ENCODE measurements around the gene FRMD4B.
"Not testable (repeated sequence)": the region's sequence is repeated elsewhere in the genome, so short reads cannot be mapped to it uniquely, and the experiment has no call there.

Gene FRMD4B

DNA sequence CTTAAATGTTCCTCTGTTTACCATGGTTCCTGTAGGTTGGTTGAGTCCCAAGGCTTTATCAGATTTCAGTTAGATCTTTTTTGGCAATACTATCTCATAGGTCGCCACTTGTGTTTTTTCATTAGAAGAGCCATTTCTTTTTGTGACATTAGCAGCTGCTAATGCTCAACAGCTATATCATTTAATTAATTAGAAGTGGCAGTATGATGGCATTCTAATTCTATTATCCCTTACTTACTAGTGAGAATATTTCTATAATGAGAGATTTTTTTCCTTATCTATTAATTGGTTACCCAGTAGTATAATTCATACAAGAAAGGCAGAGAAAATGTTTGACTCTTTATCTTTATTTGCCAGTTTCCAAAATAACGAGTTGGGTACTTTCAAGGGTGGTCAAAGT, 25.2 kb downstream of the FRMD4B start:
- DNase-seq (ENCODE audit: low read depth), result no peak

DNA sequence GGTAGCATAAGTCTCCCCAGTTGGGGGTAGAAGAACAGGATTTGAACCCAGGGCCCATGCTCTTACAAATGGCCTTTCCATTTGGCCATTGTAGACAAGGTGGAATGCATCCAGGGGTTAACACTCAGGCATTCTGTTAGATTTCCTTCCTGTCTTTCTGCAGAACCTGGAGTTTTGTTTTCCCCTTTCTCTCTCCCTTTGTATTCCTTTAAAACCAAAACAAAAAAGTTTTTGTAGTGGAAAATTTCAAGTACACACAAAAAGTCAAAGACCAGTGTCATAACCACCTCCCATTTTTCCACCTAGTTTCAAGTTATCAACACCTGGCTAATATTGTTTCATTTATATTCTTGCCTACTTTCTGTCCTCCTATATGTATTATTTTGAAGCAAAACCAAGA, 26.0 kb downstream of the FRMD4B start:
- no peak for DNase-seq (ENCODE audit: low read depth)

DNA sequence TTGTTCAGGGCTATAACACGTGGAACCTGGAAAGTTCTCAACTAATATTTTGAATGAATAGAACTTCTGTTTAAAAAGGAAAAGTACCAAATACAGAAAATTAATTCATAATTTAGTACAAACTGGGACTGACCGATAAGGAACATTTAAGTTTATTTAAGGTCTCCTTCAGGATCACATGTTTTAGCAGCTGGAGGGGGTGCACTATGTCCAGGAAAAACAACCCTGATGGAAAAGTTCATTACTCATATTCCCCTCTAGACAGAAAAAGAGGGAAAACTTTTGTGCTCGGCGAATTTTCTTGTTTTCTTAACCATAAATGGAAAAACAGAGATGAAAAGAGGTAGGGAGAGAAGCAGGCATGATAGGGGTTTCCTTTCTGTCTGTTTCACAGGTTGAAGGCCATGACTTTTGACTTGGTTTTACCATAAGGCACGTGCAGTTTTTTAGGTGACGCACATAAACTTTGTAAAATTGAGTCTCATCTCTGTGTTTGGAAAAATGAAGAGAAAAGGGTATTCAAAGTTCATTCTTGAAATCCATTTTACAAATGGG, 26.5 kb downstream of the FRMD4B start:
- DNase-seq (ENCODE audit: low read depth), result no peak

DNA sequence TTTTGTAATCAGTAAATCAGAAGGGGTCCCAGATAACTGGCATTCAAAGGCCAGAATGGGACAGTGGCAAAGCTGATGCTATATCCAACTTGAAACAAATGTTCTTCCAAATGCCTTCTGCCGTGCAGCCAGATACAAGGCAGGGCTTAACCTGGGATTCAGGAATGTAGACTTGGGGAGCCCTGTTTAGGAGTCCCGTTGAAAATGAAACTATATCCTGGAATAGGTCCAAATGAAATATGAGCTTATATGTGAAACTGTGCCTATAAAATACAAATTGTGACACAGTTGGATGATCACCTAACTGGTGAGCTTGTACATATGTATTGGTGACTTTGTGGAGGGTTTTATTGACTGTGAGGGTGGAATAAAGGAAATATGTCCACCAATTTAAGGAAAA, 28.7 kb downstream of the FRMD4B start:
- DNase-seq (ENCODE audit: low read depth), result no peak

DNA sequence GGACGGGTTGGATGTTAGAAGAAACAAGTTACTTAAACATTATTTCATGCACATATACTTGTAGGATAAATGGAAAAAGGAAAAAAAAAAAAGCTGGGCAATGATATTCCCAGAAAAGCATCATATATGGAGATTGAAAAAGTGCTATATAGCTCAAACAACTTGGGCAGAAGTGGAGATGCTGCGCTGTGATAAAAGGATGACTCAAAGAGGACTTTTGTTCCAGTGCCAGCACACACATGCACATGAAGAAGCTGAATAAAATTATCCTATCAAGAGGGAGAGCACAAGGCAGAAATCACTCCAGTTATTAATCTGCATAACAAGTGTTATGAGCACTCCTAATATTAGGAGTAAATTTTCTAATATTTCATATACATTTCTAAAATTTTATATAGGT, 30.9 kb downstream of the FRMD4B start:
- no peak for DNase-seq (ENCODE audit: low read depth)

DNA sequence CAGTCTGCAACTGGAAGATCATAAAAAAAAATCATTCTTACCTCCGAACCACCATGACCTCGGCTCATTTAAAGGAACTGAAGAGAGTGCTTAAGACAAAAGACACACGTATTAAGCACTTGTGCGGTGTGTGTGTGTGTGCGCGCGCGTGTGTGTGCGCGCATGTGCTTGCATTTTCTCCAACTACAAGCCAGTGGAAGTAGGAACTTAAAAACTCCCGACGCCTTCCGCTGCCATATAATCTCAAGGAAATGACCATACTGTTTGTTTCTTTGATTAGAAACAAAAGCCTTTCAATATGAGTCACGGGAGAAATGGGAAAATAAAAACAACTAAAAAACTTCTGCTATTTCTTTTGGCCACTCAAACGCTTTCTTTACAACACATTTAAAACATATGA, 32.4 kb downstream of the FRMD4B start:
- DNase-seq (ENCODE audit: low read depth), result no peak

DNA sequence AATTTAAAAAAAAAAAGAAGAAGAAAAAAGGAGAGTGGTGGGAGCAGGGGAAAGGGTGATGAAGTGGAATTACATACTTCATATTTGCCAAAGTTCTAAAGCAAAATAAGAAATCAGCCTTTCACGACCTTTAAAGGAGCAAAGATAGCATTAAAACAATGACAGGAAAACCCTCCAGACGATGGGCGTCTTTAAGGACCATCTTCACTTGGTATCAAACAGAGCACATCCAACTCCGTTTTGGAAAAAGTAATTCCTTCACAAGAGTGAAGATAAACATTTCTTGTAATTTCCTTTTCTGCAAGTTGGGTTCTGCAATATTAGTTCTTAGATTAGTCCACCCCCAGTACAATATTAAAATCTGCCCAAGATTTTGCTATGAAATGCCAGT, 32.8 kb downstream of the FRMD4B start:
- DNase-seq (ENCODE audit: low read depth), result no peak

DNA sequence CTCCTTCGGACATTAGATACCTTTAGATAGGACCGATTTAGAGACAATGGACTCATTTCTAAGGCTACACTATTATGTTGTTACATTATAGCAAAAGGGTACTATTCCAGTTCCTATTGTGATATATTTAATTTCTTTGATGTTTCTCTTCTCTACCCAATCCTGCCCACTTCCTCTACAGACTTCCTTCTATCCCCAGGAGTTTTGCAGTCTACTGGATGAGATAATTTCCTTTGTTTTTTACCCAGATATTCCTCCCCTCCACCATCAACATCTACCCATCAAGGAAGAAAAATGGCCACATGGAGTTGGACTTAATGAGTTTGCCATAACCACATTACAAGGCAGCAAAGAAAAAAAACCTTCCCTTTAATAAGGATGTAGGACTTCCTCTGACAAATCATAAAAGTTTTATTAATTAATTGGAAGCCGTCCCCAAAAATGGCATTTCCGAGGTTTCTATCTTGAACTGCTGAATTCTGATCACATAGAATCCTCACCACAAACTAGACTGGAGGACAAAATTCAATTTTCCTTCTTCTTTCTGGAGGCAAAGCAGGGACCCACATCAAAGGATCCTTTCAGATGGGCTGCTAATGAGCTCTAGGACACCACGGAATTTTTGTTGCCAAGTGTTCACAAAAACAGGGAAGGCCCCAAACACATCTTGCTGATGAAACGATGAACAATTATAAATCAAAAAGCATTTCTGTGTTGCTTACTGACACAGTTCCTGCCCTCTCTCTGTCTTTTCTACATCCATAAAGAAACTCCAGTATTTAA, 33.4 kb downstream of the FRMD4B start:
- DNase-seq (ENCODE audit: low read depth), result no peak

DNA sequence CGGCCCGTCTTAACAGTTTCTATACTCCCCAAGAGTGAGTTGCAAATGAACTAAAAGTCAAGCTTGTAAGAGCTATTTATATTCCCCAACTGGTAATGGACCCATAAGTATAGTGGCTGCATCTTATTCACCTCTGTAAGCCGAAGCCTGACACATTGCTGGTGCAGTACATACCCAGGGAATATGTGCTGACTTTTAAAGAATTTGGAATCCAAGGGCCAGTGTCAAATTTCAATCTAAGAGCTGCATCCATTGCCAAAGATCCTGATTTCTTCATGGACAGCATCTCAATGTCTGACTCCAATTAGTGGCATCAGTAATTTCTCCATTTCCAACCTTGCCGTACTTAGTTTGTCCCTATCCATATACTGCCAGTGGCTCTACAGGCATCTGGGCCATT, 42.0 kb downstream of the FRMD4B start:
- no peak for DNase-seq (ENCODE audit: low read depth)

DNA sequence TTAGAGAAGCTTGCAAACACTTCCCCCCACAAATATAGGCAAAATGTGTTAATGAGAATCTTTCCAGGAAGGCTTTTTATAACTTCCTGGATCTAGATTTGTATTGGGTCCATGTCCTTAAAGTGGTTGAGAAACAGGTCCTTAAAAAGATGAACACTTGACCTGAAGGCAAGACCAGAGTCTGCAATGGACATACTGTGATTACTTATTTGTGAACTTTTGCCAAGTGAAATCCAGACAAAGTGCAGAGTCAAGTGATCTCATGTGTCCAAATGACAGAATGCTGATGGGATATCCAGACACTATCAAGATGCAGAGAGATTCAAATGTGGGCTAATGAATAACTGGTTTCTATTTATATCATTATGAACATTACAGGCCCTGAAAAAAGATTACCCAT, 43.8 kb downstream of the FRMD4B start:
- DNase-seq (ENCODE audit: low read depth), result no peak

DNA sequence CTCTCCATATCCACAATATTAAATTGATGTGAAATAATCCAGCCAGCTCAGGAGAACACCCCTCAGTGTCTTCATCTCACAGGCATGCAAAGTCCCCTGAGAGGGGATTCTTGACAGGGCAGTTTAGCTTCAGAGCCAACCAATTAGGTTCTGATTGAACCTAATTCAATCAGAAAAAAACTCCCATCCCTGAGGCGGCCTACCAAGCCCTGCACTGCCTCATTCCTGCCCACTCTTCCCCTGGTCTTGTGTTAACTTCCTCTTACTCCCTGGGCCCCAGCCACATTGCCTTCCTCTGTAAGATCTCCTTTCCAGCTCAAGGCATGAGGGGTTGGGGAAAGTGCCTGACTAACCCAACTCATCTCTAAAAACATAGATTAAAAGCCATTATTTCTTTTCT, 46.1 kb downstream of the FRMD4B start:
- DNase-seq (ENCODE audit: low read depth), result no peak

DNA sequence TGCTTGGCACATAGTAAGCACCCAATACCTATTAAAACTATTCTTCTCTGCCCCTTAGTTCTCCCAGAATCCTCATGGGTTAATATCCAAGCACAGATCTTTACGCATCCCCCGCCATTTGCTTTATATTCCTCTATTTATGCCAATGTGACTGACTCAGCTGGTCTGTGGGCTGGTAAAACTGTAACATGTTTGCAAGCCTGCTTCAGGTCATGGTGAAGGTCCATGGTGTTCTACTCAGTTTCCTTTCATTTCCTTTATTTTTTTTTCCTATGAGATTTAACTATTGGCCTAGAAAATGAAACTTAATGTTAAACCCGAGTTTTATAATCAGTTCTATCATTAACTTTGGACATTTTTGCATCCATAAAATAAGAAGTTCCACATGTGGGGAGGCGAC, 47.0 kb downstream of the FRMD4B start:
- no peak for DNase-seq (ENCODE audit: low read depth)

DNA sequence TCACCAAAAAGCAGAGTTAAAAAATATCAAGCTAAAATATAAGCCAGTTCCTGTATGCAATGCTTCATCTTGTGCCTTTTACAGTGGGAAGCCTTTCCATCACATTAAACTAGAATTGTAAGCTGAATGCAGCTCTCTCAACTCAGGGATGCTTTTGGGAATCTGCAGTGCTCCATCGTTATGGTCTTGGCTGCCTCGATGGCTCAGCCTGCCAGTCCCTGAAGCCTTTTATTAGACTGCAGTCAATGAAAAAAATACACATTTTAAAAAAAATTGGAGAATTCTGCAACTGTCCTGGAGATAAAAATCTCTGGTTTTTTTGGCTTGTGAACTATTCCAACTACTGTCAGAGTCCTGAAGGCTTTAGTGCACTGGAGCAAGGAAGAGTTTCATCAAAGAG, 53.0 kb downstream of the FRMD4B start:
- DNase-seq (ENCODE audit: low read depth), result no peak

DNA sequence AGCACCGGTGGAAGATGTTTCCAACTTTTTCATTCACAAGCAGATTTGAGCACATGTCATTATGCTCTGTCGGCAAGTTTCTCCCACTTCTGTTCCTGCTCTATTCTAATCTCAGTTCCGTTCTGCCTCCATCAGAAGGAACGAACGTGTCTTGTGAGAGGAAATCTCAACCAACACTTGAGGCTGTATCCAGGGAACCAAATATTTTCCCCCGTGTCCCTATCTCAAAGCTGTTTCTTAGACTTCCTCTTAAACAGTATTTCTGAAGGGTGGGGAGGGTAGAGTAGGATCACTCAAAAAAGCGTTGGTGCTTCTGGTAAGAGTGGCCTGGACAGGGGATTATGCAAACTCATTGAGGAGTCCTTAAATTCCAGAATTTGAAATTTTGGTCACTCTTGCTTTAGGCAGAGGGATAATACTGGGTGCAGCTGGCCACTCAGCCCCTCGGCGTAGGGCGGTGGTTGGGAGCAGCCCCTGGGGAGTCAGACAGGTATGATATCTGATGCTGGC, 54.9 kb downstream of the FRMD4B start:
- no peak for DNase-seq (ENCODE audit: low read depth)

DNA sequence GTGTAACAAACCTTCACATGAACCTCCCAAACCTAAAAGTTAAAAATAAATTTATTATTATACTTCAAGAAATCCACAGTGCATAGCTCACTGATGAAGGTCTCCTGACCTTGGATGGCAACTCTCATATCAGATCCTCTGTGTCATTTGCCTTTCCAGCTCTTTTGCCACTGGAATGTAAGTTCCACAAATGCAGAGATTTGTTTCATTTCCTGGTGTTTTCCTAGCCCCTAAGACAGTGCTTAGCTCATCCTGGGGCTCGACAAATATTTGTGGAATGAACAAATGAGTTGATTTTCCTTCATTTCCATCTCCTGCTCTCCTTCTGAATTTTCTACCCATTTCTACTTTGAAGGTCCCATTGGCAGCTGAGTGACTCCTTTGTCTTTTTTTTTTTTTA, 56.0 kb downstream of the FRMD4B start:
- DNase-seq (ENCODE audit: low read depth), result no peak

DNA sequence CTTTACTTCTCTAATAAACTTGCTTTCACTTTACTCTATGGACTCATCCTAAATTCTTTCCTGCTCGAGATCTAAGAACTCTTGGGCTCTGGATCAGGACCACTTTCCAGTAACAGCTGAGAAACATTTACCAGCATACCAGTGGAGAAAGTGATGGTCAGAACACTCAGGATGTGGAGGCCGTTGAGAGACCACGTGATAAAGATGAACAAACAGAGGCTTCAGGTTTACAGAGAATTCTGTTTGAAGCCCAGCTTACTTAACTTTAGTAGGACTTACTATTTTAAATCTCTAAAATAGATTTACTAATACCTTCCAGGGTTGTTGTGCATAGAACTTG, 57.0 kb downstream of the FRMD4B start:
- DNase-seq (ENCODE audit: low read depth), result no peak

DNA sequence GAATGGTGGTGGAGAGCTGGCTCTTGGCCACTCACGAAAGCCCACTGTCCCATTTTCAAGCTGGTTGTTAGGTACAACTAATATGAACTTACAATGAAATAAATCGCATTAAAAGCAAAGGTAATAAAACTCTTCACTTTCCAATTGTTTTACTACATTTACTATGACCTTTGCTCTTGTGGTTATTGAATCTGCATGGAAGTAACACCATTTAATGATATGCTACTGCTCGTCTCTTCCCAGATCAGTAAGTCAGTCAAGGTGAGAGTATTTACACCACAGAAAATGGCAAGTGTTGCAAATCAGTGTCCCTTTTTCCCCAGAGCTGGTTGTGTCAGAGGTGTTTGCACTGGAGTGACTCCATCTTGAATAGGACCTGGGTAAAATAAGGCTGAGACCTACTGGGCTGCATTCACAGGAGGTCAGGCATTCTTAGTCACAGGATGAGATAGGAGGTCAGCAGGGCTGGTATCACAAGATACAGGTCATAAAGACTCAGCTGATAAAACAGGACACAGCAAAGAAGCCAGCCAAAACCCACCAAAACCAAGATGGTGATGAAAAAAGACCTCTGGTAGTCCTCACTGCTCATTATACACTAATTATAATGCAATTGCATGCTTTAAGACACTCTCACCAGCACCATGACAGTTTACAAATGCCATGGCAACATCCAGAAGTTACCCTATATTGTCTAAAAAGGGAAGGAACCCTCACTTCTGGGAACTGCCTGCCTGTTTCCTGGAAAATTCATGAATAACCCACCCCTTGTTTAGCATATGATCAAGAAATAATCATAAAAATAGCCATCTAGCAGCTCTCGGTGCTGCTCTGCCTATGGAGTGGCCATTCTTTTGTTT, 57.6 kb downstream of the FRMD4B start:
- no peak for DNase-seq (ENCODE audit: low read depth)

DNA sequence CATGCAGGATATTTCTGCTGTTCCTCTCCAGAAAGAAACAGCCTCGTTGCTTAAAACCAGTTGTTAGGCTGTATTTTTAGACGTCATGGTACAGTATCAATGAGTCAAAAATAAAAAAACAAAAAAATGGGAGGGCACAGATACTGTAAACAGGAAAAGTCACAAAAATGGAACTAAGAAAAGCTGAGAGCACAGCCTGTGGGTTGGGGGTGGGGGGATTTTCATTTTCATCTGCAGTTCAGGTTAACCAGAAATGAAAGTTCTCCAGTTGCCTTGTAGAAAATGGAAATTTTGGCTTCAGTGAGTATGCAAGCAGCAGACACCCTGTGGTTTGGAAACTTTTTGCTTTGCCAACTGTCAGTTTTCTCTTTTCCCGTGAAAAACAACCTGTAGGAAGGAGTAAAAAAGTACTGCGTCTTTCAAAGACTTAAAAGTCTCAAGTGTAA, 59.0 kb downstream of the FRMD4B start:
- peak; percentile 52 for DNase-seq (ENCODE audit: low read depth)

DNA sequence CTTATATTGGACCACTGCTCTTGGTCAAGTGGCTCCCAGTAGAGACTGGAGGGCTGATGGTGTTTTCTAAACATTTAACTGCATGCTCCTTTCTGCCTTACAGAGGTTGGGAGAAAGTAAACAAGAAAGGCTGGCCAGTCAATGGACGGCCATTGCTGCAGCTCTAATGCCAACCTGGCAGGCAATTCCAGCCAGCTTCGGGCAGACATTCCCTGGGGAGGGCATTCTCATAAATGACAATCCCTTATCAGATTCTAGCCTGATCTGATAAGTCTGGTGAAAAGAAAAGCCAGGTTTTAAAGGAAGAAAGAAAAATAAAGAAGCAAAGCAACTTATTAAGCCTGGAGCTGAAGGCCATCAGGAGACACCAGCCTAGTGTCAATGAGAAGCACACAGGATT, 60.7 kb downstream of the FRMD4B start:
- DNase-seq (ENCODE audit: low read depth), result no peak

DNA sequence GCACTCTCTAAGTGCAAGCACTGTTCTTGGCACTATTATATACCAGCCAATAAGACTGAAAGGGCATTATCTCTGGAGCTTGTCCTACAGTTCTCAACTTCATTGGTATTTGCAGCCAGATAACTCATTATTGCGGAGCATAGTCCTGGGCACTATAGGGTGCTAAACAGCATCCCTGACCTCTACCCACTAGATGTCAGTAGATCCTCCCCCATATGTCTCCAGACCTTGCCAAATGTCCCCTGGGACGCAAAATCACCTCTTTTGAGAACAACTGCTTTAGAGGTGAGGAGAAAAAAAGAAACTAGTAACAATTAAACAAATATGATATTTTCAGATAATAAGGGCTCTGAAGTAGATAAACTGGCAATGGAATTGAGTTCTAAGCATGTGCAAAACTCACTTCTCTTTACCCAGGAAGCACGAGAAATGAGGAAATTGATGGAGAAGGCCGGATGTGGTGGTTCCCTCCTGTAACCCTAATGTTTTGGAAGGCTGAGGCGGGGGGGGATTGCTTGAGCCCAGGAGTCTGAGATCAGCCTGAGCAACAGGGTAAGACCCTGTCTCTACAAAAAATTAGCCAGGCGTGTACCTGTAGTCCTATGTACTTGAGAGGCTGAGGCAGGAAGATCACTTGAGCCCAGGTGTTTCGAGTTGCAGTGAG, 61.4 kb downstream of the FRMD4B start:
- no peak for DNase-seq (ENCODE audit: low read depth)

DNA sequence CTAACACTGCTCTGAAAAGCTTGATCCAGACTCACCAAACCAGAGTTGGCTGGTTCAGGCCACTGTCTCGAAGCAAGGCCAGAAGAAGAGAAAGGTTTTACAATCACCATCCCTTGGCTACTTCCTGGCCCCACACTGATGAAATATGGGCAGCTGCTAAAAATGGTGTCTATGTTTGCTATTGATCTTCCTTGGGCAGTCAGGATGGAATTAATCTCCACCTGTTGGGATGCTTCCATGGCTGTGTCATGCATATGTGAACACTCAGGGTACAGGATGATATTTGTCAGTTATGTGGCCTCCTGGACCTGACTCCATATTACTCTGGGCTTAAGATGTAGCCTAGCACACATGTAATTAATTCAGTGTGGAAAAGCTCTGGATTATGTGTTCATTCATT, 61.9 kb downstream of the FRMD4B start:
- DNase-seq (ENCODE audit: low read depth), result no peak

DNA sequence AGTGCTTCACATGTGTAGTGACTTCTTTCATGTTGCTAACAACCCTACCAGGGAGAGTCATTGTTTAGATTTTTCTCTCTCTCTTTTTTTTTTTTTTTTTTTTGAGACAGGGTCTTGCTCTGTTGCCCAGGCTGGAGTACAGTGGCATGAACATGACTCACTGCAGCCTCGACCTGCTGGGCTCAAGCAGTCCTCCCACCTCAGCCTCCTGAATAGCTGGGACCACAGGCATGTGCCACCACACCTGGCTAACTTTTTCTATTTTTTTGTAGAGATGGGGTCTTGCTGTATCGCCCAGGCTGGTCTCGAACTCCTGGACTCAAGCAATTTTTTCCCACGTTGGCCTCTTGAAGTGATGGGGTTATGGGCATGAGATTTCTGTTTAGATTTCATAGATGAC, 63.4 kb downstream of the FRMD4B start:
- not testable (repeated sequence) for DNase-seq (ENCODE audit: low read depth)

DNA sequence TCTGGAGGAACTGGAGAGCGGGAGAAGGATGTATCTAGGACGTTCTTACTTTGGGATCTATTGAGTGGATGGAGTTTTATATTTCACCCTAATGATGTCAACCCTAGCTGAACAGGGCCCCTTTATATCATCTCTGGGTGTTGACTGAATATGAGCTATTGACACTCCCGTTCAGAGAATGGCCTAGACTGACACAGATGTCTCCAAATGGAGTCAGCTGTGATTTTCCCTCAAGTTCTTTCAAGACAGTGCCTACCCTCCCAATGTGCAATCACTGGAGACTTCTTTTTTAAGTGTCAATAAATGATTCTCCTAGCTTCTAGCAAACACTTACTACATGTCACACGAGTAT, 63.8 kb downstream of the FRMD4B start:
- DNase-seq (ENCODE audit: low read depth), result no peak

All from activated T-cell treated with anti-CD3 and anti-CD28 coated beads for 24 hours (primary cell).